Esophagus squamous epithelium (tissue), 4 donors: ENCODE data around the gene IL1RAPL1.

Experiments used
- POLR2A ChIP-seq, 4 donors: fragments of 450-650 bp; IDR thresholded peaks; one replicate each; pipeline ENCODE4 v1.6.1; 2017; ENCODE audit warnings: antibody characterized with exemption in 4 of 4, mild to moderate bottlenecking in 4 of 4, moderate library complexity in 3 of 4
- TF ChIP-seq, protein P1 (sequence below), 6 experiments: fragments of 450-650 bp in 4 of 6; fragments of 200-600 bp in 2 of 6; sonication (generic) in 2 of 6; IDR thresholded peaks; one replicate each; pipeline ENCODE4 v1.5.1; 2016 to 2019; ENCODE audit warnings: antibody characterized with exemption in 6 of 6, mild to moderate bottlenecking in 4 of 6, moderate library complexity in 4 of 6

DNA sequence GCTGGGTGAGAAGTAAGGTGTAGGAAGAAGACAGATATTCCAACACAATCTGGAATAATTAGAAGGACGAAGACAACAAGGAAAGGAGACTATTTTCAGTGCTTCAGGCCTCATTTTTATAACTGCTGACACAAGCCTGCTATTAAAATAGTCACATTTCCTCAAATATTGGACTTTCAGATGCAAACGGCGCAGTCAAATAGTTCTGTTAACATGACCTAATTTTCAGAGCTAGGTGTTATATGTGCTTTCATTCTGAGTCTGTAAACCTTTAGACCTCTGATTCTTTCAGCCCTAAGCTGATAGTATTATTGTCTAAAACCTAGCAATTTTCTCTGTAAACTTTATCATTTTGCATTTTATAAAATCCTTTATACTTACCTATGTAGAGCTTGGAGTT, 261.5 kb downstream of the IL1RAPL1 start:
- no peak for TF ChIP-seq POLR2A (IDR thresholded peaks at IDR 0.05)
- TF ChIP-seq, protein P1, sequence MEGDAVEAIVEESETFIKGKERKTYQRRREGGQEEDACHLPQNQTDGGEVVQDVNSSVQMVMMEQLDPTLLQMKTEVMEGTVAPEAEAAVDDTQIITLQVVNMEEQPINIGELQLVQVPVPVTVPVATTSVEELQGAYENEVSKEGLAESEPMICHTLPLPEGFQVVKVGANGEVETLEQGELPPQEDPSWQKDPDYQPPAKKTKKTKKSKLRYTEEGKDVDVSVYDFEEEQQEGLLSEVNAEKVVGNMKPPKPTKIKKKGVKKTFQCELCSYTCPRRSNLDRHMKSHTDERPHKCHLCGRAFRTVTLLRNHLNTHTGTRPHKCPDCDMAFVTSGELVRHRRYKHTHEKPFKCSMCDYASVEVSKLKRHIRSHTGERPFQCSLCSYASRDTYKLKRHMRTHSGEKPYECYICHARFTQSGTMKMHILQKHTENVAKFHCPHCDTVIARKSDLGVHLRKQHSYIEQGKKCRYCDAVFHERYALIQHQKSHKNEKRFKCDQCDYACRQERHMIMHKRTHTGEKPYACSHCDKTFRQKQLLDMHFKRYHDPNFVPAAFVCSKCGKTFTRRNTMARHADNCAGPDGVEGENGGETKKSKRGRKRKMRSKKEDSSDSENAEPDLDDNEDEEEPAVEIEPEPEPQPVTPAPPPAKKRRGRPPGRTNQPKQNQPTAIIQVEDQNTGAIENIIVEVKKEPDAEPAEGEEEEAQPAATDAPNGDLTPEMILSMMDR (IDR thresholded peaks at IDR 0.05) = no peak
